ENCODE data around the gene SYT8.

The SYT8 gene

DNA sequence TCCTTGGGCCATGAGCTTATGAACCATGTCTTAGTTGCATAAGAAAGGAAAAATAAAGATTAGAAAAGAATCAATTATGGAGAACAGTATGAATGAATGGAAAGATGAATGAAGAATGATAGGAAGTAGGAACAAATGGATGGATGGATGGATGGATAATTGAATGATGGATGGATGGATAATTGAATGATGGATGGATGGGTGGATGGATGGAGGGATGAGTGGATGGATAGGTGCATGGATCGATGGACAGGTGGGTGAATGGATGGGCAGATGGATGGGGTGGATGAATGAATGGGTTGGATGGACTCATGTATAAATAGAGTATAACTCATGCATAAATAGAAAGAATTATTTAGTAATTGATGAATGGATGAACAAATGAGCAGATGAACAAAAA, 25.3 kb downstream of the SYT8 start:
- no peak for DNase-seq (ENCODE audit: low read depth)

DNA sequence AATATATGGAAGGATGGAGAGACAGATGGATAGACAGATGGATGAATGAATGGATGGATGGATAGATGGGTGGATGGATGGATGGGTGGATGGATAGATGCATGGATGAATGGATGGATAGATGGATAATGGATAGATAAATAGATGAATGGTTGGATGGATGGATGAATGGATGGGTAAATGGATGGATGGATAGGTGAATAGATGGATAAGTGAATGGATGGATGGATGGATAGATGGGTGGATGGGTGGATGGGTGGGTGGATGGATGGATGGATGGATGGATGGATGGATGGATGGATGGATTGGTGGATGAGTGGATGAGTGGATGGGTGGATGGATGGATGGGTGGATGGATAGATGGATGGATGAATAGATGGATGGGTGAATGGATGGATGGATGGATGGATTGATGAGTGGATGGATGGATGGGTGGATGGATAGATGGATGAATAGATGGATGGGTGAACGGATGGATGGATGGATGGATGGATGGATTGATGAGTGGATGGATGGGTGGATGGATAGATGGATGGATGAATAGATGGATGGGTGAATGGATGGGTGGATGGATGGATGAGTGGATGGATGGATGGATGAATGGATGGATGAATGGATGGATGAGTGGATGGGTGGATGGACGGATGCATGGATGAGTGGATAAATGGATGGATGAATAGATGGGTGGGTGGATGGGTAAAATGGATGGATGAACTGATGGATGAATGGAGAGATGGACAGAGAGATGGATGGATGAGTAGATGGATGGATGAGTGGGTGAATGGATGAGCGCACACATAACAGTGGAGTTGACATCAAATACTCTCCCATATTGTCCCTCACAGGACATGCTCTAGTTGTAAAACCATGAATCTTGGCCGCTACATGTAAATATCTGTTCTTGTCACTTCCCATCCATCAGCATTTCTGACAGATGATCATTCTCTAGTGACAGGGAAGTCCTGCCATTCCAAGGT, 26.9 kb downstream of the SYT8 start:
- DNase-seq (ENCODE audit: low read depth): no peak

DNA sequence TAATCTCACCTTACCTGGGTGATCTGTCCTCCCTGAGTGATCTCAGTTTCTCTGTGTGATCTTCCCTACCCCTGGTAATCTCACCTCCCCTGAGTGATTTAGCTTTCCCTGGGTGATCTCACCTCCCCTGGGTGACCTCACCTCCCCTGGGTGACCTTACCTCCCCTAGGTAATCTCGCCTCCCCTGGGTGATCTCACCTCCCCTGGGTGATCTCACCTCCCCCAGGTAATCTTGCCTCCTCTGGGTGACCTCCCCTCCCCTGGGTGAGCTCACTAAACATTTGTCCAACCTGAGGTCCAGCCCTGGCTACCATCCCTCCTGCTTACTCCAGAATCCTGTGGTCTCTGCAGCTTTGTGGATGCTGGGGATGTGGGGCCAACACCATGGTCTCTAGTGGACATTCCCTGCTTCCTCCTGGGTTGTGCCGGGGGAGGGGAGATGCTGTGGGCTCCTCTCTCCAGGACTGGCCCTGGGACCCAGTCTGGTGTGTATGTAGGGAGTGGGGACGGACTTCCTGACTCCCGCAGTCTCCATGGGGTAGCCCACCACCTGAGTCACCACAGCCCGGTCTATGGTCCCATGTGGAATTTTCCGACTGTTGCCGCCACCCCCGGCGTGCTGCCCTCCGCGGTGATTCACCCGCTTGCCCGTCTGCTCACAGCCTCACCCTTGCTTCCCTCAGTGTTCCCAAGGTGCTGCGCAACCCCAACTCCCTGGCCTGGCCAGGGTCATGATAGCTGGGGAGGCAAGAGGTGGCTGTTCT, 28.0 kb downstream of the SYT8 start:
- peak; percentile 73 for DNase-seq (ENCODE audit: low read depth)

DNA sequence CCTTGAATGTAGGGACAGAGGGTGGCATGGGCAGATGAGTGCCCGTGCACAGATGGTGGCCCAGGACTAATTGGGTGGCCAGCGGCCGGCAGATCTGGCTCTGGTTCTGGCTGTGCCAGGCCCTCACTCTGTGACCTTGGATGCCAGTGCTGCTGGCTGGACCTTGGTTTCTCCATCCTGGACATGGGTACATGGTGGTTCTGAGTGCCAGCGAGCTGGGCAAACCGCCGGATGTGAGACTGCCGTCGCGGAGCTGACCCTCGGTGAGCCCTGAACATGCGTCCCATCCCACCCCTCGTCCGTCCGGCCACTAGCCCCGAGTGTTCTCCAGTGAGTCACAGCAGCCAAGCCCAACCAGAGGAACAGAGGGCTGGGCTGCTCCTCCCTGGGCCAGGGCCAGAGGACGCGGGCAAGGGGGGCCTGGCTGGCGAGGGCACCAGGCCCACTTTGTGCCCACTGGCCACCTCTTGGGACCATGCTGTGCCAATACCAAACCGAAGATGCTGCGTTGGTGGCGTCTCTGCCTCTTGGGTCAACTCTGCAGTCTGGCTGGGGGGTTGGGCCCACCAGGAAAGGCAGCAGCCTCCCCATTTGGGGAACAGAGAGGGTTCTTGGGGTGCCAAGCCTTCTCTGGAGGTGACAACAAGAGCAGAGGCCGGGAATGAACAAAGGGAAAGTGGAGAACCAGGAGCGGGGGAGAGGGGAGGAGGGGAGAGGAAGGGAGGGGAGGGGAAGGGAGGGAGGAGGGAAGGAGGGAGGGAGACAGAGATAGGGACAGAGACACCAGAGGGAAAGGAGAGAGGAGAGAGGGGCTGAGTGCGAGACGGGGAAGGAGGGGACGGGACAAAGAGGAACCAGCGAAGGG, 28.8 kb downstream of the SYT8 start:
- DNase-seq (ENCODE audit: low read depth): peak; percentile 86

DNA sequence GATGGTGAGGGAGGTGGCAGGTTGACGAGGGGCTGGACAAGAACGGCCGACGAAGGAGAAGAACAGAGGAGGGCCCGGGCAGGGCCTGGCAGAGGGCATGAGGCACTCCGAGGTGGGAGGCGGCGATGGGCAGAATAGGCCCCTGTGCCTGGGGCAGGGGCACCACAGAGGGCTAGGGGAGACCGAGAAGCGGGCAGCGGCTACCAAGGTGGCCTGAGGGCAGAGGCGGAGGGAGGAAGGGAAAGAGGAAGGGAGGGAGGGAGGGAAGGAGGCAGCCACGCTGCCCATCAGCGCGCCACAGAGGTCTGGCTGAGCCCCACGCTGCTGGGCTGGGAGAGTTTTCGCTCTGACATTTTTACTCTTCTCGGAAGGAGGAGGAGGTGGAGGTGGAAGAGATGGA, 29.4 kb downstream of the SYT8 start:
- peak; percentile 16 for DNase-seq (ENCODE audit: low read depth)

DNA sequence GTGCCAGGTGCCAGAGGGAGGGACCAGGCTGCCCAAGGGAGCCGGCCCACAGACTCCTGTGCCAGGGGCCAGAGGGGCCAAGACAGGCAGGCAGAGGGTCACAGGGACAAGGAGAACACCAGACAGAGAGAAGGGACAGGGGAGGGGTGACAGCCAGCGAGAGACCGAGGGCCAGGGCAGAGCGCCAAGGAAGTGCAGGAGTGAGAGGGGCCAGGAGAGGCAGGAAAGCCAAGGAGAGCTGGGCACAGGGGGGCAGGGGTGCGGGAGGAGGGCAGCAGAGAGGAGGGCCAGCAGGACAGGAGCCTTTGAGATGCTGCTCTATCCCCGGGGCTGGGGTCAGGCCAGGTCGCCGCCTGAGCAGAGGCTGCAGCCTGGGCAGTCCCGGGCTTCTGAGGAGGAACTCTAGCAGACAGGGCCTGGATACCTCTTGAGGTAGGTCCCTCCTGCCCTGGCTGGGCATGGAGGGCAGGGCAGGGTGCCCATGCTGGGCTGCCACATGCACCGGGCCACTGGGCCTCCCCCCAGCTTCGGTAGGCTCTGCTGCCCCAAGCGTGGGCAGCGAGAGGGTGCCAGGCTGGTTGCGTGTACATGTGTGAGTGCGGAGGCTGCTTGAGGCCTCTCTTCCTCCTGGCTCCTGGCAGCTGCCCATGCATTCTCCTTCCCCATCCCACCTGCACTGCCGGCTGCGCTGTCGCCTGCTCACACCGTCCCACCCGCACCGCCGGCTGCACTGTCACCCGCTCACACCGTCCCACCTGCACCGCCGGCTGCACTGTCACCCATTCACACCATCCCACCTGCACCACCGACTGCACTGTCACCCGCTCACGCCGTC, 30.3 kb downstream of the SYT8 start:
- no peak for DNase-seq (ENCODE audit: low read depth)

DNA sequence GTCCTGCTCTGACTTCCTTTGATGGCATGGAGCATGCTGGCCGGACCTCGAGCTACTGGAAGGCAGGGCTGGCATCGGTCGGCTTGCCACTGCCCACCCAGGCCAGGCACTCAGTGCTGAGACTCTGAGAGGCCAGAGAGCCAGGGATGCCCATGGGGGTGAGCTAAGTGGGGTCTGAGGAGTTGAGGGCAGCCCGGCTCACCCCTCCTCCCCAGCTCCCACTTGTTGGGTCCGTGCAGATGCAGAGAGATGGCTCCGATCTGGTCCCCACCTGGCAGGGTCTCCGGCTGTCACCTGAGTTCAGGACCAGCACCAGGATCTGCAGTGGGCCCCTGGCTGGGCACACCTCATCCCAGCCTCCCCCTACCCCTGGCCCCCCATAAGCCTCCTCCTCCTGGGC, 31.4 kb downstream of the SYT8 start:
- no peak for DNase-seq (ENCODE audit: low read depth)

DNA sequence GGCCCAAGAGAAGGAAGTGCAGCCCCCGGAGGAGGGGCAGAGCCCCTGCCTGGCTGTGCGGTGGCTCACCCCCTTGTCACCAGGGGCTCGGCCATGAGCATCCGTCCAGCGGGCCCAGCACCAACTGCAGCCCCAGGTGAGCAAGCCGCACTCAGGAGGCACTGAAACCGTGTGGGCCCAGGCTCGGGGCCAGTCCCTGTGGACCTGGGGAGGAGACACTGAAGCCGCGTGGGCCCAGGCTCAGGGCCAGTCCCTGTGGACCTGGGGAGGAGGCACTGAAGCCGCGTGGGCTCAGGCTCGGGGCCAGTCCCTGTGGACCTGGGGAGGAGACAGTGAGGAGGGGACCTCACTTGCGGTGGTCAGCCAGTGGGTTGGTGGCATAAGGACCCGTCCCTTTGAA, 32.0 kb downstream of the SYT8 start:
- DNase-seq (ENCODE audit: low read depth): no peak

DNA sequence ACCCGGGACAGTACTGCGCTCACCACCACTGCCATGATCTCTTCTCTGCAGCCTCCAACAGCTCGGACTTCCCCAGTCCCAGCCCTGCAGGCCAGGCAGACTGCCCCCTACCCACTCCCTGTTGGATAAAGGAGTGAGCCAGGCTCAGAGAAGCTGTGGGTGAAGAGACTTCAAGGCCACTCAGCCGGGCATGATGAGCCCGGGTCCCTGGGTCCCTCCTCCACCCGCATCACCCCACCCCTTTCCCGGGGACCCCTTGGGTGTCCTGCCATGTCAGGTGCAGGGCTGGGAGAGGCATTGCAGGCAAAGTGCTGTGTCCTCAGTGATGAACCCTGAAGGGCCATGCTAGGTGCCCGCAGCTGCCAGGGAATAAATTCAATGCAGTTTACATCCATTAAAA, 32.6 kb downstream of the SYT8 start:
- no peak for DNase-seq (ENCODE audit: low read depth)

DNA sequence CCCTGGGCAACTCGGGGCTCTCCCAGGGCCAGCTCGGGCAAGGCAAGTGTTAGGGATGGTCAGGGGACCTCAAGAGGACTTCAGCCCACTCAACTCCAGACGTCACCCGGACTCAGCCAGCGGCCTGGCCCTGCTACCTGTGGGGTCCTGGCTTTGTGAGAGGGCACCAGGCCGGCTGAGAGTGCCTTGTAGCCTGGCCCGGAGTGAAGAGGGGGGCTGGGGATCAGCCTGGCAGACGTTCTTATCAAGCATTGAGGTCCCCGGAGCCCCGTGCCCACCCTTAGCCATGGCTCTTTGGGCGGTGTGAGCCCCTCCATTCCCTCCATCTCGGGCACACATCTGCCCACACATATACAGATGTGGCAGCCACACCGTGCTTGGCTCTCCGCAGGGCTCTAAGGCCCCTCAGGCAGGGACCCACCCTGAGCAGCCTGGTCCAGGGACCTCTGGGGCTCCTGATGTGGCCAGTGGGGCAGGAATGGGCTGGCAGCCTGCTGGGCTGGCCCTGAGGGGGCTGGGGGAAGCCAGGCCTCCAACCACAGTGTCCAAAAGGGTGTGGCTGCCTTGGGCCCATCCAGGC, 33.4 kb downstream of the SYT8 start:
- no peak for DNase-seq (ENCODE audit: low read depth)

DNA sequence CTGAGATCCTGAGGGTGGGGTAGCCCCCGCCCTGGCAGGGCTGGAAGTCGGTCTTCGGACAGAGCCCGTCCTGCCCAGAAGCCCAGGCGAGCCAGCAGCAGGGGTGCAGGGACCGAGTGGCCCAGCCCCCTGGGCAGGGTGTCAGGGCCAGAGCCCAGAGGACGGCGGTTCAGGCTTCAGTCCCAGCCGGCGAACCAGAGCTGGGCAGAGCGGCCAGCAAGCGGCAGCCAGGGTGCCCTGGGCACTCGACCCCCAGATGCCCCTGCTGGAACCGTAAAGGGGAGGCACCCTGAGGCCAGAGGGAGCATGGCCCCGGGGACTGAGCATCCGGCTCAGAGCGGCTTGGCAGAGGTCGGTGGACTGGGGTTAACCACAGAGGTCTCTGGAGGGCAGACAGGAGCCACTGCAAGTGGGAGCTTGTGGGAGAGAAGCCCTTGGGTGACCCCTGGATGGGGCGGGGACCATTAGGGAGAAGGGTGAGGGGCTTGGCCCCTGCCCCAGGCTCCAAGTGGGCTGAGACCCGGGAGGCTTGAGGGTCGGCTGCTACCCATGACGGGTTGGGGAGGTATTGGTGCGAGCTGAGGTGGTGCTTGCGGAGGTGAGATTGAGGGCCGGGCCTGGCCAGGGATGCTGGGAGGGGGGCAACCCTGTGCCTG, 34.0 kb downstream of the SYT8 start:
- DNase-seq (ENCODE audit: low read depth): no peak

DNA sequence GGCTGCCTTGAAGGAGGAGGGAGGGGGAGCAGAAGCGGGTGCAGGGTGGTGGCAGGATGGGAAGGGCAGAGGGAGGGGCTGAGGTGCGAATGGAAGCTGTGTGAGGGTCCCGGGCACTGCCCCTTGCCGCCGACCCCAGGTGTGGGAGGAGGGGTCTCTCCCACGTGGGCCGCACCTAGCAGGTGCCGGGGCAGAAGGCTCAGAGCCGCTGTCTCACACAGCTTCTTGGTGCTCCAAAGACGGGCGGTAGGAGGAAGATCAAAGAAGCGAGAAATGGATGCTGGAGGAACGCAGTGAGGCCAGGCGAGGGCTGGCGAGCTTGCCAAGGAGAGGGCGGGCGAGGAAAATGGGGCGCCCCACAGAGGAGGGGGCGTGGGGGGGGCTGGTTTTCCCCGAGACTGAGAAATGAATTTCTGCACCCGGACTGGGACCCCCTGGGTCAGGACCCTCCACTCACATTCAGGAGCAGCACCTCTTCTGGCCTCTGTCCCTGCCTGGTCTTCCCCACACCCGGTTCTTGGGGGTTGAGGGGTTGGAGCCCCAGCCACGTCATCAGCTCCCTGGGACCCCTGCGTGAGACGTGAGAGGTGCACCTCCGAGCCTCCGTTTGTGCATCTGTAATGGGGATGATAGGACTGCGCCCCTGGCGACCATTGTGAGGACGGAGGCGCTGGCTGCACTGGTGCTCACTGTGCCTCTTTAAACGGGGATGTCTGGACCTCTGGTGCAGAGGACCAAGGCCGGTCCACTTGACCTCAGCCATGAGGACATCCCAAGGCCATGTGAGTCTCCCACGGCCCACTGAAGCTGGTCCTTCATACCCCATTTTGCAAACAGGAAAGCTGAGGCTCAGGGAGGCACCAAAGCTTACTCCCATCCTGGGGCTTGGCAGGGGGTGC, 34.9 kb downstream of the SYT8 start:
- no peak for DNase-seq (ENCODE audit: low read depth)

DNA sequence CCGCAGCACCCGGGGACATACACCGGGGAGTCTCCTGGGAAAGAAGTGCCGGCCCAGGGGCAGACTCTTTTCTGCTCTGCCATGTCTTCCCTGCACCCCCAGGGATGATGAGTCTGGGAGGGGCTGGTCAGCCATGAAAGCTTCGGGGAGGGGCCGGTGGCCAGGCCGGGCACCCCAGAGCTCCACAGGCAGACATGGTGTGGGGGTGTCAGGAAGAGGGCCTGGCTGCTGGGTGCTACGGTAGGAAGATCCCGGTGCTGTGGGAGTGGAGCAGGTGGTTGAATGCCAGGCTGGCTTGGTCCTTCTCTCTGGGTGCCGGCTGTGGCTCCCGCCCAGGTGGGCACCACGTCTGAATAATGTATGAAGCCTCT, 35.5 kb downstream of the SYT8 start:
- DNase-seq (ENCODE audit: low read depth): no peak

DNA sequence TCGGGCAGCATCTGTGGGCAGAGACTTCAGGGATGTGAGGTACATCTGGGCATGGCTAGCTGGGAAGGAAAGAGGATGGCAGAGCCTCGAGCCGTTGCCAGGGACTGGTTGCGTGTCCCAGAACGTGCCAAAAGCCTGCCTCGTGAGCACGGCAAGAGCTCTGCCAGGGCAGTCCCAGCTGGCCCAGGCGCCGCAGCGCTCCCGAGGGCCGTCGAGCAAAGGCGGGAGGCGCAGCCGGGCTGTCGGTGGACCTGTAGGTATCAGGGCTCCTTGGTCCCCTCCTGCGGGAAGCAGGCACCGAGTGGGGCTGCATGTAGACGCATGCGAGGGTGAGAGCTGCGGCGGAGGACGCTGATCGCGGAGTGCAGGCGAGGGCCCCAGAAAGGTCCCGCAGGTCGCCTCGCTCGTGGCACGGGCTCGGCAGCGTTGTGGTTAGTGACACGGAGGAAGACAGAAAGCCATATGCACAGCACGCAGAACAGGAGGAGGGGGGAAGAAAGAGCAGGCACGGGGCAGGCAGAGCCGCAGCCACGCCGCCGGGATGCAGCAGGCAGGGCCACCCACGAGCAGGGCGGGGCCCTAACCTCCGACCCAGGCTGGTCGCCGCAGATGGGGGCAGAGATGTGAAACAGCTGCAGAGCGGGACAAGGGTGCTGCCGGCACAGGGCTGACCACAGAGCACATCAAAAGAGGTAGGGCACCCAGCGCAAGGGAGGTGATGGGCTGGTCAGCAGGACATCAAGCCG, 36.1 kb downstream of the SYT8 start:
- no peak for DNase-seq (ENCODE audit: low read depth)

DNA sequence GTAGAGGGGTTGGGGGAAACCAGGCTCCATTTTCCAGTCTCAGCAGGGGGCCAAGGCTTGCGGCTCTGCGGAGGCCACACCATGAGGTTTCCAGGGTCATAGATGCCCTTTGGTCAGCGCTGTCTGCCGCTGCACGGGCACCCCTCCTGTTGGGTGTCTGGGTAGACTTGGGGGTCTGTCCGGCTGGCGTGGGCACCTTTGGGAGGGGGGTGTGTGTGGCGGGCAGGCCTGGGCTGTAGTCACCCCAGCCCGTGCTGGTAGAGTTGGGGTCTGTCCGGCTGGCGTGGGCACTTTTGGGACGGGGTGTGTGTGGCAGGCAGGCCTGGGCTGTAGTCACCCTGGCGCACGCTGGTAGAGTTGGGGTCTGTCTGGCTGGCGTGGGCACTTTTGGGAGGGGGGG, 36.7 kb downstream of the SYT8 start:
- DNase-seq (ENCODE audit: low read depth): no peak

DNA sequence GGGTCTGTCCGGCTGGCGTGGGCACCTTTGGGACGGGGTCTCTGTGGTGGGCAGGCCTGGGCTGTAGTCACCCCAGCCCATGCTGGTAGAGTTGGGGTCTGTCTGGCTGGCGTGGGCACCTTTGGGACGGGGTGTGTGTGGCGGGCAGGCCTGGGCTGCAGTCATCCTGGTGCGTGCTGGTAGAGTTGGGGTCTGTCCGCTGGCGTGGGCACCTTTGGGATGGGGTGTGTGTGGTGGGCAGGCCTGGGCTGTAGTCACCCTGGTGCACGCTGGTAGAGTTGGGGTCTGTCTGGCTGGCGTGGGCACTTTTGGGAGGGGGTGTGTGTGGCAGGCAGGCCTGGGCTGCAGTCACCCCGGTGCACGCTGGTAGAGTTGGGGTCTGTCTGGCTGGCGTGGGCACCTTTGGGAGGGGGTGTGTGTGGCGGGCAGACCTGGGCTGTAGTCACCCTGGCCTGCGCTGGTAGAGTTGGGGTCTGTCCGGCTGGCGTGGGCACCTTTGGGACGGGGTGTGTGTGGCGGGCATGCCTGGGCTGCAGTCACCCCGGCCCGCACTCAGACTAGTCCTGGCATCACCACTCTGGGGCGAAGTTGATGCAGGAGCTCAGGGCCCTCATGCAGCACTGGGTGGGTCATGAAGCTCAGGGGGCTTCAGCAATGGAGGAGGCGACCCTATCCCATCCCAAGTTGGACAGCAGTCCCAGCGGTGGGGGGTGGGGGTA, 37.6 kb downstream of the SYT8 start:
- DNase-seq (ENCODE audit: low read depth): no peak

DNA sequence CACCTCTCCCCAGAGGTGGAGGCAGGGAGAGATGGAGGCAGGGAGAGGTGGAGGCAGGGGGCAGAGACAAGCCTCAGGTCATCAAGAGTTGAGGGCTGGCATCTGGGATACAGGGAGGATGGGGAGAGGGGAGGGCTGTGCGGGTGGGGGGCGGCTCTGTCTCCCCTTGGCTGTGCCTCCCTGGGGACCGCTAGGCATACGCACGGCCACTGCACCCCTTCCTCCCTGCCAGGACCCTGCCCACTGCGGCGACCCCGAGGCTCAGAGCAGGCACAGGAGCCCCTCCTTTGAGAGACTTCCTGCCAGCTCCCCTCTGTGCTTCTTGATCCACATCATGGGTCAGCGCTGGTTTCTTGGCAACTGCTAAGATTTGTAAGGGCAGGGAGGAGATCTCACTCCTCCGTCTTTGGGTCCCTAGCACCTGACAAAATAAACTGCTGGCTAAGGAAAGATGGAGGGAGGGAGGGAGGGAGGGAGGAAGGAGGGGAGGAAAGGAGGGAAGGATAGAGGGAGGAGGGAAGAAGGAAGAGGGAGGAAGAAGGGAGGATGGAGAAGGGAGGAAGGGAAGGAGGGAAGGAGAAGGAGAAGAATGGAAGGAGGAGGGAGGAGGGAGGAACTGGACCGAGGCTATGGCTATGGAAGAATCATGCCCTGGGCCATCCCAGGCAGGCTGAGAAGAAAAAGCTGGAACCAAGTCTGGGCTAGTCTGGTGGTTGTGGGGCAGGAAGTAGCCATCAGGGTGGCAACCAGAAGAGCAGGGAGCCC, 38.4 kb downstream of the SYT8 start:
- DNase-seq (ENCODE audit: low read depth): peak; percentile 64

Measured in iris pigment epithelial cell (primary cell).